Cardiac muscle cell (in vitro differentiated cells and primary cell): ENCODE measurements around the gene ZFPM1. TPM values are rescaled to one million over a fixed set of nuclear protein-coding genes. Genes with fewer than 3 reads are reported as not detected.

Experiments
- DNase-seq, 2 donors: peaks; one replicate each; pipeline versions ENCODE4 v3.0.0 to v3.0.0-alpha.2; 2010 to 2017; ENCODE audit warnings: low read depth in 1 of 2, low spot score in 1 of 2
- H3K27ac ChIP-seq: fragments of 200-600 bp; sonication (generic); 2 replicates; pipeline ENCODE4 v1.5.1; 2016
- H3K27me3 ChIP-seq: fragments of 200-600 bp; sonication (generic); 2 replicates; pipeline ENCODE4 v1.6.0; 2016; ENCODE audit warnings: control low read depth
- H3K36me3 ChIP-seq: fragments of 200-600 bp; sonication (generic); 2 replicates; pipeline ENCODE4 v1.5.1; 2016; ENCODE audit warnings: control low read depth
- H3K4me1 ChIP-seq: fragments of 200-600 bp; sonication (generic); 2 replicates; pipeline ENCODE4 v1.8.1; 2017; ENCODE audit warnings: low read depth, mild to moderate bottlenecking, mixed run types
- H3K4me3 ChIP-seq: fragments of 200-600 bp; sonication (generic); 2 replicates; pipeline ENCODE4 v1.5.1; 2016; ENCODE audit warnings: mild to moderate bottlenecking
- H3K9me3 ChIP-seq: fragments of 200-600 bp; sonication (generic); 2 replicates; pipeline ENCODE4 v1.5.1; 2017; ENCODE audit warnings: low read depth, mild to moderate bottlenecking, control low read depth
- CTCF ChIP-seq: IDR thresholded peaks from 2 replicates; pipeline ENCODE4 v1.5.1; 2012; ENCODE audit warnings: low read depth, mild to moderate bottlenecking, low read length
- polyA plus RNA-seq: library from polyadenylated mRNA; unstranded; fragments of >200 nt; fragmentation: Nextera tagmentation; extraction: Ambion mirVana; gene quantifications from 2 replicates; pipeline ENCODE4 v1.2.1, GENCODE V29; 2016
- total RNA-seq: library from RNA; depleted of rRNA; stranded (reverse); fragments of >200 nt; gene quantifications from 2 replicates; pipeline ENCODE4 v1.2.3, GENCODE V29; 2016

The ZFPM1 gene
- total and polyA plus RNA-seq, 2 experiments from 2014 or later, result 7.6 to 9.4 TPM

- Histone ChIP-seq H3K27ac (no peak overlapping the region), H3K4me3 (no peak overlapping the region), H3K27me3 (peaks cover 16% of the 10 kb centered on the region), H3K4me1 (no peaks in the 10 kb centered on the region), H3K9me3 (no peaks in the 10 kb centered on the region), H3K36me3 (no peaks in the 10 kb centered on the region)
- no peak for DNase-seq
- TF ChIP-seq CTCF, result no peak
These were observed 20.3 kb upstream of the ZFPM1 start for GRCh38 chr16:88432753-88433152.

GRCh38 chr16:88433632-88434352 is 19.3 kb upstream of the ZFPM1 start:
- Histone ChIP-seq H3K27ac (no peak overlapping the region), H3K27me3 (peaks cover 20% of the 10 kb centered on the region), H3K36me3 (no peaks in the 10 kb centered on the region), H3K9me3 (no peaks in the 10 kb centered on the region), H3K4me3 (no peak overlapping the region), H3K4me1 (no peaks in the 10 kb centered on the region)
- TF ChIP-seq CTCF, result no peak
- DNase-seq, result no peak

GRCh38 chr16:88434353-88434690 is 18.8 kb upstream of the ZFPM1 start:
- no peak overlapping the region for H3K4me3 ChIP-seq
- TF ChIP-seq CTCF, result no peak
- H3K36me3 ChIP-seq, result no peaks in the 10 kb centered on the region
- H3K9me3 ChIP-seq, result no peaks in the 10 kb centered on the region
- H3K27me3 ChIP-seq, result peaks cover 20% of the 10 kb centered on the region
- no peaks in the 10 kb centered on the region for H3K4me1 ChIP-seq
- no peak for DNase-seq
- no peak overlapping the region for H3K27ac ChIP-seq

- Histone ChIP-seq H3K4me1 (no peaks in the 10 kb centered on the region), H3K36me3 (no peaks in the 10 kb centered on the region), H3K27ac (no peak overlapping the region), H3K9me3 (no peaks in the 10 kb centered on the region), H3K4me3 (no peak overlapping the region), H3K27me3 (peaks cover 20% of the 10 kb centered on the region)
- no peak for TF ChIP-seq CTCF
- DNase-seq, result no peak
These were observed 18.3 kb upstream of the ZFPM1 start for GRCh38 chr16:88434746-88435145.

DNA sequence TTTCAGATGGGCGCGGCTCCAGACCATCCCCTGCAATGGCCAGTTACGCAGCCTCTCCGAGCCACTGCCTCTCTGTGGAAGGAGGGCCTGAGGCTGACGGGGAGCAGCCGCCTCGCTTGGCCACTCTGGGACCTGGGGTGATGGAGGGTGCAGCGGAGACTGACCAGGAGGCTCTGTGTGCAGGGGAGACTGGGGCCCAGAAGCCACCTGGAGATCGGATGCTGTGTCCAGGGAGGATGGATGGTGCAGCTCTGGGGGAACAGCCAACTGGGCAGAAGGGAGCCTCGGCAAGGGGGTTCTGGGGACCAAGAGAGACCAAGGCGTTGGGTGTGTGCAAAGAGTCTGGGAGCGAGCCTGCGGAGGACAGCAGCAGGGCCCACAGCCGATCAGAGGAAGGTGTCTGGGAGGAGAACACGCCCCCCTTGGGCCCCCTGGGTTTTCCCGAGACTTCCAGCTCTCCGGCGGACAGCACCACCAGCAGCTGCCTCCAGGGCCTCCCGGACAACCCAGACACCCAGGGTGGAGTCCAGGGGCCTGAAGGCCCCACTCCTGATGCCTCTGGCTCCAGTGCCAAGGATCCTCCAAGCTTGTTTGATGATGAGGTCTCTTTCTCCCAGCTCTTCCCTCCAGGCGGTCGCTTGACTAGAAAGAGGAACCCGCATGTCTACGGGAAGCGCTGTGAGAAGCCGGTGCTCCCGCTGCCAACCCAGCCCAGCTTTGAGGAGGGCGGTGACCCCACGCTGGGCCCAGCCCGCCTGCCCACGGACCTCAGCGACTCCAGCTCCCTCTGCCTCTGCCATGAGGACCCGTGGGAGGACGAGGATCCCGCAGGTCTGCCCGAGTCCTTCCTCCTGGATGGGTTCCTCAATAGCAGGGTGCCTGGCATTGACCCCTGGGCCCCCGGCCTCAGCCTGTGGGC is 17.4 kb upstream of the ZFPM1 start:
- peaks cover 19% of the 10 kb centered on the region for H3K27me3 ChIP-seq
- no peak overlapping the region for H3K4me3 ChIP-seq
- DNase-seq, result no peak
- no peak for TF ChIP-seq CTCF
- H3K9me3 ChIP-seq, result no peaks in the 10 kb centered on the region
- no peaks in the 10 kb centered on the region for H3K4me1 ChIP-seq
- H3K27ac ChIP-seq, result no peak overlapping the region
- H3K36me3 ChIP-seq, result no peaks in the 10 kb centered on the region
